Testis (tissue), 3 donors: ENCODE data around the gene CEP104. TPM values are rescaled to one million over a fixed set of nuclear protein-coding genes. Genes with fewer than 3 reads are reported as not detected.

Source experiments
- DNase-seq: peaks from one replicate; pipeline ENCODE4 v3.0.0-alpha.2; 2019
- H3K27ac ChIP-seq, 2 donors: fragments of 200-600 bp; sonication (generic); one replicate each; pipeline ENCODE4 v1.5.1; 2019
- H3K27me3 ChIP-seq: fragments of 200-600 bp; sonication (generic); one replicate; pipeline ENCODE4 v1.5.1; 2019
- H3K36me3 ChIP-seq: fragments of 200-600 bp; sonication (generic); one replicate; pipeline ENCODE4 v1.5.1; 2017; ENCODE audit warnings: low read depth; ENCODE audit errors: missing control alignments
- H3K4me1 ChIP-seq: fragments of 200-600 bp; sonication (generic); one replicate; pipeline ENCODE4 v1.5.1; 2019
- H3K4me3 ChIP-seq, 2 donors: fragments of 200-600 bp; sonication (generic); one replicate each; pipeline ENCODE4 v1.5.1; 2017 to 2019
- H3K9me3 ChIP-seq: fragments of 200-600 bp; sonication (generic); one replicate; pipeline ENCODE4 v1.5.1; 2017
- POLR2A ChIP-seq: fragments of 450-650 bp; IDR thresholded peaks from one replicate; pipeline ENCODE4 v1.6.1; 2017; ENCODE audit warnings: antibody characterized with exemption, mild to moderate bottlenecking, moderate library complexity
- WGBS, 2 donors: methylation state at CpG; one replicate each; pipeline ENCODE4 v1.1.5; 2018; 5-methylcytosine and 5-hydroxymethylcytosine counted together
- intact Hi-C: fragments of 100-400 bp; cut with DNase I; formaldehyde crosslinking; loops from one replicate; pipeline ENCODE4 v1.15.1; 2023; ENCODE audit warnings: low total_unique reads
- polyA plus RNA-seq: library from polyadenylated mRNA; stranded (reverse); fragments of 350-450 nt; fragmentation: Illumina TruSeq; extraction: RNeasy Lipid Tissue Mini Kit (QIAGEN cat#74804); gene quantifications from one replicate; pipeline ENCODE4 v1.2.3, GENCODE V29; 2014; ENCODE audit warnings: low read depth, low replicate concordance; ENCODE audit not compliant: insufficient read depth
- total RNA-seq, 2 donors: library from RNA; depleted of rRNA; stranded (reverse); fragments of >200 nt; gene quantifications; one replicate each; pipeline ENCODE4 v1.2.3, GENCODE V29; 2016
- TF ChIP-seq, protein P1 (sequence below), 3 experiments: fragments of 450-650 bp in 2 of 3; fragments of 200-600 bp in 1 of 3; sonication (generic) in 1 of 3; IDR thresholded peaks; one replicate each; pipeline ENCODE4 v1.5.1; 2016 to 2019; ENCODE audit warnings: antibody characterized with exemption in 3 of 3, mild to moderate bottlenecking in 2 of 3, moderate library complexity in 1 of 3

Gene CEP104
- total and polyA plus RNA-seq, 3 donors from 2014 or later = 41.5 to 80.4 (median 55.1) TPM

DNA sequence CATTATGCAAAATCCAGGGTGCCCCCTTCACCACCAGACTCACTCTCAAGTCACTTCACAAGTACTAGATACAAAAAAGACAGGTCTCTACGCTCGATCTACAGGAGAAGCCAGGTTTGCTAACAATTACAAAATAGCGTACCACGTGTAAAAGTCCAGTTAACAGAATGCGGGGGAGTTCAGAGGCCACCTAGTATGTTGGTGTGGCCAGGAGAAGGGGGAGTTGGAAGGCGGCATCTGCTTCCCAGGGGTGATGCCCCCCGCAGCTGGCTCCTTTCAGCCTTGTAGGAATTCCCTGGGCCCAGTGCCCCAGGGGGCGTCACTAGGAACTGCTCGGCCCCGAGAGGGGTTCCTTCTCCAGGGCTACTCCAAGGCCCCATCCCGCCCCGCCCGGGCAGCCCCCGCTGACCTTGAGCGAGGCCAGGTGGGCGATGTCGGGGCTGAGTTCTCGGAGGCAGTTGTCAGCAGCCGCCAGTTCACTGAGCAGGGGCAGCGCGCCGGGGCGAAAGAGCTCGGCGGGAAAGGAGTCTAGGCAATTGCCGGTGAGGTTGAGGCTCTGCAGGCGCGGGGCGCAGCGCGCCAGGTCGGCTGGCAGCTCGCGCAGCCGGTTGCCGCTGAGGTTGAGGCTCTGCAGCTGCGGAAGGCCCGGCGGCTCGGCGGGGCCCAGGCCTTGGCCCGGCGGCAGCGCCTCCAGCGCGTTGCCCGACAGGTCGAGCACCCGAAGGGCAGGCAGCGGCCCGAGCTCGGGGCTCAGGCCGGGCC lies 61.4 kb downstream of the CEP104 start:
- Histone ChIP-seq H3K9me3 (no peaks in the 10 kb centered on the region), H3K4me1 (peaks cover 27% of the 10 kb centered on the region), H3K36me3 (no peaks in the 10 kb centered on the region), H3K27ac (no peak overlapping the region), H3K27me3 (no peaks in the 10 kb centered on the region), H3K4me3 (peak overlapping the region; percentile 87 to 97)
- whole genome bisulfite sequencing, 2 donors = 4 to 16% methylated on average over 8 to 28 of the region's 53 CpGs
- no peak for DNase-seq
- TF ChIP-seq, protein P1, sequence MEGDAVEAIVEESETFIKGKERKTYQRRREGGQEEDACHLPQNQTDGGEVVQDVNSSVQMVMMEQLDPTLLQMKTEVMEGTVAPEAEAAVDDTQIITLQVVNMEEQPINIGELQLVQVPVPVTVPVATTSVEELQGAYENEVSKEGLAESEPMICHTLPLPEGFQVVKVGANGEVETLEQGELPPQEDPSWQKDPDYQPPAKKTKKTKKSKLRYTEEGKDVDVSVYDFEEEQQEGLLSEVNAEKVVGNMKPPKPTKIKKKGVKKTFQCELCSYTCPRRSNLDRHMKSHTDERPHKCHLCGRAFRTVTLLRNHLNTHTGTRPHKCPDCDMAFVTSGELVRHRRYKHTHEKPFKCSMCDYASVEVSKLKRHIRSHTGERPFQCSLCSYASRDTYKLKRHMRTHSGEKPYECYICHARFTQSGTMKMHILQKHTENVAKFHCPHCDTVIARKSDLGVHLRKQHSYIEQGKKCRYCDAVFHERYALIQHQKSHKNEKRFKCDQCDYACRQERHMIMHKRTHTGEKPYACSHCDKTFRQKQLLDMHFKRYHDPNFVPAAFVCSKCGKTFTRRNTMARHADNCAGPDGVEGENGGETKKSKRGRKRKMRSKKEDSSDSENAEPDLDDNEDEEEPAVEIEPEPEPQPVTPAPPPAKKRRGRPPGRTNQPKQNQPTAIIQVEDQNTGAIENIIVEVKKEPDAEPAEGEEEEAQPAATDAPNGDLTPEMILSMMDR (IDR thresholded peaks at IDR 0.05) = no peak
- TF ChIP-seq POLR2A = no peak
- intact Hi-C loops = no loop called here

DNA sequence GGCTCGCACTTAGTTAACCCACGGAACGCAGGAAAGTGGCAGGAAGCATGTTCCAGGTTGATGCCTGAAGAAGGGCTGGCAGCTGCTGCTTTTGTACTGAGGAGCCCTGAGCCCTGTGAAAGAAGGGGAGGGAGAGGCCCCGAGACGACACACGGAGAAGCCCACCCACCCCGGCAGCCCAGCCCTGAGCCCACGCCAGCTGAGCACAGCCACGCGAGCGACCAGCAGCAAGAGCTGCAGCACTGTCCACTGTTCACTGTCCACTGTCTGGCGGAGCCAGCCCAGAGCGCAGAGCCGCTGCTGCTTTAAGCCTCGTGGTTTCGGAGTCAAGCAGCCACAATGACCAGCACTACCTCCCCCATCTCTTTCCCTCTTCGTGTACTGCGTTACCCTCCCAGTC lies 66.1 kb downstream of the CEP104 start:
- H3K36me3 ChIP-seq = no peaks in the 10 kb centered on the region
- no peak for DNase-seq
- H3K27me3 ChIP-seq = no peaks in the 10 kb centered on the region
- H3K4me3 ChIP-seq = no peak overlapping the region
- TF ChIP-seq, protein P1 (IDR thresholded peaks at IDR 0.05) = no peak
- no peak for TF ChIP-seq POLR2A
- H3K9me3 ChIP-seq = no peaks in the 10 kb centered on the region
- no peak overlapping the region for H3K27ac ChIP-seq
- H3K4me1 ChIP-seq = peaks cover 26% of the 10 kb centered on the region
- WGBS, 2 donors = 76 to 80% methylated on average over 18 of the region's 18 CpGs
- intact Hi-C loops = no loop called here

GRCh38 chr1:3790500-3790923 lies 66.5 kb downstream of the CEP104 start:
- WGBS, 2 donors = 44 to 51% methylated on average over 6 to 9 of the region's 12 CpGs
- TF ChIP-seq POLR2A = no peak
- TF ChIP-seq, protein P1 (IDR thresholded peaks at IDR 0.05) = no peak
- no peak overlapping the region for H3K4me3 ChIP-seq
- H3K36me3 ChIP-seq = no peaks in the 10 kb centered on the region
- peaks cover 26% of the 10 kb centered on the region for H3K4me1 ChIP-seq
- intact Hi-C loops = no loop called here
- no peaks in the 10 kb centered on the region for H3K27me3 ChIP-seq
- no peaks in the 10 kb centered on the region for H3K9me3 ChIP-seq
- H3K27ac ChIP-seq = no peak overlapping the region
- no peak for DNase-seq

DNA sequence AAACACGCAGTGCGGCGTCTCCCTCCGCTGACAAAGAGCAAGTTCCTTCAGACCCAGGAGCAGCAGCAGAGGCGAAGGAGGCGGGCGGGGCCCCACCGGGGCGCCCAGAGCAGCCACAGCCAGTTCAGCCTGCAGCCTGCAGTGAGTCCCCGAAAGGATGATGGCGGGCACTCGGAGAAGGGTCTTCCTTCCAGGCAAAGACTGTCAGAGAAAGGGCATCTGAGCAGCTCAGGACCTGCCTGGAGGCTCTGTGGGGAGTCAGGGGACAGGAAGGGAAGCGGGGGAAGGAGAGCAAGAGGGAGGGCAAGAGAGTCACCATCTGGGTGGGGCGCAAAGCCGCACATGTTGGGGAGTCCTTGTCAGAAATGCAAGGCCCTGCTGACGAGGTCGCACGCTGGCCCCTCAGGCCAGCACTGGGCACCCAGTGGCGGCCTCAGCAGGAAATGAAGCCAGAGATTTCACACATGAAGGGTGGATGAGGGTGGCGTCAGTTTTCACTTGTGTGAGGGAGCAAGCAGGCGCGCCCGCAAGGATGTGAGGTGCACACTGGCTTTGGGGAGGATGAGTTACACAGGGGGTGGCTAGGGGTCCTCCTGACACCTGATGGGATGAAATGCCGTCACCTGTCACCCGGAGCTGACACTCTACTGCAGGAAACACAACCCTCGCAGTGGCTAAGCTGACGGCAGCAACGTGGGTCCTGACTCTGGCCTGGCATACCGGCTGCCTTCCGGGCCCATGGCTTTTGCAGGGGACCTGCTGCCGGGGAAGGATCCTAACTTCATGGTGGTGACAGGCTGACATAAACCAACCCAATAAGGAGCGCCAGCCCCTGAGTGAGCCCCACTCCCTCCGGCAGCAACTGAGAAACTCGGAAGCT lies 67.3 kb downstream of the CEP104 start:
- no peaks in the 10 kb centered on the region for H3K36me3 ChIP-seq

More for the DNA sequence above, 67.3 kb downstream of the CEP104 start:
- 87 to 94% methylated on average over 21 to 34 of the region's 34 CpGs for WGBS, 2 donors
- Histone ChIP-seq H3K4me3 (no peak overlapping the region), H3K9me3 (no peaks in the 10 kb centered on the region), H3K4me1 (peaks cover 20% of the 10 kb centered on the region), H3K27ac (no peak overlapping the region), H3K27me3 (no peaks in the 10 kb centered on the region)
- DNase-seq = no peak
- intact Hi-C loops = no loop called here
- no peak for TF ChIP-seq POLR2A
- TF ChIP-seq, protein P1 (IDR thresholded peaks at IDR 0.05) = no peak
